PC-9 (cell line): ENCODE results near the gene OR51B5. TPM values are rescaled to one million over a fixed set of nuclear protein-coding genes. Genes with fewer than 3 reads are reported as not detected.
"Not testable (repeated sequence)": the region's sequence is repeated elsewhere in the genome, so short reads cannot be mapped to it uniquely, and the experiment has no call there.

Source experiments
- BruUV-seq: library from RNA; stranded (reverse); fragments of 400-500 nt; replicated peaks from 2 replicates; lab custom pipeline; 2021; lab: Mats Ljungman, UMichigan
- CTCF ChIA-PET: fragments of 300-600 bp; sonication (Branson Sonifier 250); formaldehyde crosslinking; loops from one replicate; lab custom pipeline; 2022; ENCODE audit warnings: antibody characterized with exemption; lab: Charles Lee
- POLR2A ChIA-PET: fragments of 300-600 bp; sonication (Branson Sonifier 250); formaldehyde crosslinking; loops from one replicate; lab custom pipeline; 2022; ENCODE audit warnings: antibody characterized with exemption; ENCODE audit not compliant: unreplicated experiment; lab: Charles Lee
- DNase-seq, 2 experiments: peaks; one replicate each; pipeline versions ENCODE4 v3.0.0 to v3.0.0-alpha.2; 2015 to 2022; ENCODE audit warnings: mixed read lengths in 1 of 2
- H2AFZ ChIP-seq: fragments of 200-600 bp; sonication (generic); 2 replicates; pipeline ENCODE4 v1.8.1; 2017; ENCODE audit warnings: antibody characterized with exemption
- H3F3A ChIP-seq: fragments of 200-600 bp; sonication (generic); 2 replicates; pipeline ENCODE4 v1.8.1; 2017; ENCODE audit warnings: antibody characterized with exemption, mild to moderate bottlenecking, low read depth; ENCODE audit not compliant: insufficient read depth
- H3K27ac ChIP-seq: fragments of 200-600 bp; sonication (generic); 2 replicates; pipeline ENCODE4 v1.6.1; 2016; ENCODE audit warnings: mixed run types
- H3K27me3 ChIP-seq: fragments of 200-600 bp; sonication (generic); 2 replicates; pipeline ENCODE4 v1.6.1; 2016; ENCODE audit warnings: low read depth, mixed run types; ENCODE audit not compliant: insufficient read depth
- H3K36me3 ChIP-seq: fragments of 200-600 bp; sonication (generic); 2 replicates; pipeline ENCODE4 v1.6.1; 2016; ENCODE audit warnings: low read depth, mixed run types
- H3K4me1 ChIP-seq: fragments of 200-600 bp; sonication (generic); replicated peaks from 2 replicates; pipeline ENCODE4 v1.6.1; 2016; ENCODE audit warnings: mixed run types; ENCODE audit not compliant: insufficient read depth
- H3K4me2 ChIP-seq: fragments of 200-600 bp; sonication (generic); 2 replicates; pipeline ENCODE4 v1.6.1; 2017; ENCODE audit warnings: mixed run types
- H3K4me3 ChIP-seq: fragments of 200-600 bp; sonication (generic); 2 replicates; pipeline ENCODE4 v1.6.1; 2016; ENCODE audit warnings: mixed run types
- H3K79me2 ChIP-seq: fragments of 200-600 bp; sonication (generic); 2 replicates; pipeline ENCODE4 v1.6.1; 2017; ENCODE audit warnings: low read depth, mixed run types
- H3K9me2 ChIP-seq: fragments of 200-600 bp; sonication (generic); 2 replicates; pipeline ENCODE4 v1.8.1; 2017; ENCODE audit warnings: mild to moderate bottlenecking; ENCODE audit not compliant: insufficient read depth
- H3K9me3 ChIP-seq: fragments of 200-600 bp; sonication (generic); 2 replicates; pipeline ENCODE4 v1.8.1; 2016; ENCODE audit warnings: low read depth; ENCODE audit not compliant: insufficient read depth
- H4K20me1 ChIP-seq: fragments of 200-600 bp; sonication (generic); 2 replicates; pipeline ENCODE4 v1.8.1; 2017; ENCODE audit not compliant: insufficient read depth
- CTCF ChIP-seq: fragments of 200-600 bp; sonication (generic); conservative IDR thresholded peaks from 2 replicates; pipeline ENCODE4 v1.6.1; 2017; ENCODE audit warnings: mixed run types, antibody characterized with exemption, mild to moderate bottlenecking, moderate library complexity
- EZH2 ChIP-seq: fragments of 200-600 bp; sonication (generic); IDR thresholded peaks from 2 replicates; pipeline ENCODE4 v1.8.0; 2017; ENCODE audit warnings: antibody characterized with exemption, low read depth
- intact Hi-C: fragments of 100-400 bp; cut with micrococcal nuclease; formaldehyde crosslinking; loops from one replicate; pipeline ENCODE4 v1.10.0; 2022; ENCODE audit not compliant: unreplicated experiment
- total RNA-seq: library from RNA; stranded (reverse); gene quantifications from 2 replicates; pipeline ENCODE4 v1.2.3, GENCODE V29; 2021

Gene OR51B5
- total RNA-seq, 1 experiment from 2014 or later, result 1.2 TPM

GRCh38 chr11:5368502-5369043, 25.2 kb upstream of the OR51B5 start:
- intact Hi-C loops, result loop anchor here (5.0 kb wide), 1 partner anchor 741 kb away; no protein-coding TSS in a partner anchor
- no peaks in the 10 kb centered on the region for H3K79me2 ChIP-seq
- no peaks in the 10 kb centered on the region for H3K4me1 ChIP-seq
- CTCF ChIA-PET, result no interaction called here
- H3K27ac ChIP-seq, result no peak overlapping the region
- no peaks in the 10 kb centered on the region for H3K9me3 ChIP-seq
- no peak overlapping the region for H3K4me2 ChIP-seq
- no peaks in the 10 kb centered on the region for H3K36me3 ChIP-seq
- POLR2A ChIA-PET, result no interaction called here
- no TSS peak for BruUV-seq
- TF ChIP-seq EZH2, result no peak
- TF ChIP-seq CTCF, result no peak
- no peaks in the 10 kb centered on the region for H4K20me1 ChIP-seq
- H2AFZ ChIP-seq, result no peak overlapping the region
- no peaks in the 10 kb centered on the region for H3K9me2 ChIP-seq
- H3F3A ChIP-seq, result no peaks in the 10 kb centered on the region
- DNase-seq, result no peak
- no peak overlapping the region for H3K4me3 ChIP-seq
- no peaks in the 10 kb centered on the region for H3K27me3 ChIP-seq

GRCh38 chr11:5367448-5368074, 24.2 kb upstream of the OR51B5 start:
- Histone ChIP-seq H3K4me2 (no peak overlapping the region), H3K4me3 (no peak overlapping the region), H3K27me3 (no peaks in the 10 kb centered on the region), H3F3A (no peaks in the 10 kb centered on the region), H3K27ac (no peak overlapping the region), H2AFZ (no peak overlapping the region), H4K20me1 (no peaks in the 10 kb centered on the region), H3K4me1 (no peaks in the 10 kb centered on the region), H3K9me3 (no peaks in the 10 kb centered on the region), H3K79me2 (no peaks in the 10 kb centered on the region), H3K9me2 (no peaks in the 10 kb centered on the region), H3K36me3 (no peaks in the 10 kb centered on the region)
- intact Hi-C loops, result loop anchor here (5.0 kb wide), 1 partner anchor 740 kb away; no protein-coding TSS in a partner anchor
- CTCF ChIA-PET, result no interaction called here
- POLR2A ChIA-PET, result no interaction called here
- no peak for TF ChIP-seq EZH2
- no peak for TF ChIP-seq CTCF
- DNase-seq, result no peak
- BruUV-seq, result no TSS peak

DNA sequence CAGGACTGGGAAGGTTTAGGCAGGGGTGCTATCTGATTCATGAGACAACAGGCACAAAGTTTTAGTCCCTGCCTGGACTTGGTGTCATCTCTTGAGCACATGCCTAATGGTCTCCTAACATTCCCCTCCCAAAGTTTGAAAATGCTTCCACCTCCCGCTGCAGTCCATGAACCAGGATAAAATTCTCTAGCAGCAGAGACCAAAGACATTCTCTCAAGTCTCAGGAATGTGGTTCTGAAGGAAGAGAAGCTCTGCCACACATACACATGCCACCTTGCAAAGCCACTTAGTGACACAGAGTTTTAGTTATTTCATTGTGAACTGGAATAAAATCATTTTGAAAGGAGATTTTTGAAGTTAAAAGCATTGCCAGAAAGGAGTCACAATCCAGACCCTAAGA, 23.5 kb upstream of the OR51B5 start:
- Histone ChIP-seq H3K9me3 (no peaks in the 10 kb centered on the region), H3K27me3 (no peaks in the 10 kb centered on the region), H3K4me2 (no peak overlapping the region), H3K4me3 (no peak overlapping the region), H2AFZ (no peak overlapping the region), H3K79me2 (no peaks in the 10 kb centered on the region), H3F3A (no peaks in the 10 kb centered on the region), H4K20me1 (no peaks in the 10 kb centered on the region), H3K4me1 (no peaks in the 10 kb centered on the region), H3K9me2 (no peaks in the 10 kb centered on the region), H3K36me3 (no peaks in the 10 kb centered on the region), H3K27ac (no peak overlapping the region)
- no peak for DNase-seq
- POLR2A ChIA-PET, result no interaction called here
- BruUV-seq, result no TSS peak
- intact Hi-C loops, result loop anchor here (5.0 kb wide), 1 partner anchor 740 kb away; no protein-coding TSS in a partner anchor
- no peak for TF ChIP-seq EZH2
- CTCF ChIA-PET, result no interaction called here

- H3K79me2 ChIP-seq, H2AFZ ChIP-seq, H3F3A ChIP-seq, H3K27ac ChIP-seq, H4K20me1 ChIP-seq, CTCF ChIA-PET, DNase-seq, BruUV-seq, H3K9me3 ChIP-seq, H3K4me2 ChIP-seq, H3K27me3 ChIP-seq, POLR2A ChIA-PET, H3K4me3 ChIP-seq, H3K9me2 ChIP-seq, H3K36me3 ChIP-seq, H3K4me1 ChIP-seq: not testable (repeated sequence)
- intact Hi-C loops, result loop anchor here (5.0 kb wide), 1 partner anchor 739 kb away; no protein-coding TSS in a partner anchor
Observed at GRCh38 chr11:5366365-5366764, 23.0 kb upstream of the OR51B5 start.
